CD4-positive, alpha-beta T cell treated with Interleukin-2 at 100 ng/mL for 4 hours (primary cell): ENCODE data around the gene DCAF4.
A peak's percentile ranks its signal among the peaks of the same experiment; 100 is the strongest.

Experiments used
- DNase-seq: peaks from one replicate; pipeline ENCODE4 v3.0.0-alpha.2; 2020; ENCODE audit warnings: low spot score

Gene DCAF4

DNA sequence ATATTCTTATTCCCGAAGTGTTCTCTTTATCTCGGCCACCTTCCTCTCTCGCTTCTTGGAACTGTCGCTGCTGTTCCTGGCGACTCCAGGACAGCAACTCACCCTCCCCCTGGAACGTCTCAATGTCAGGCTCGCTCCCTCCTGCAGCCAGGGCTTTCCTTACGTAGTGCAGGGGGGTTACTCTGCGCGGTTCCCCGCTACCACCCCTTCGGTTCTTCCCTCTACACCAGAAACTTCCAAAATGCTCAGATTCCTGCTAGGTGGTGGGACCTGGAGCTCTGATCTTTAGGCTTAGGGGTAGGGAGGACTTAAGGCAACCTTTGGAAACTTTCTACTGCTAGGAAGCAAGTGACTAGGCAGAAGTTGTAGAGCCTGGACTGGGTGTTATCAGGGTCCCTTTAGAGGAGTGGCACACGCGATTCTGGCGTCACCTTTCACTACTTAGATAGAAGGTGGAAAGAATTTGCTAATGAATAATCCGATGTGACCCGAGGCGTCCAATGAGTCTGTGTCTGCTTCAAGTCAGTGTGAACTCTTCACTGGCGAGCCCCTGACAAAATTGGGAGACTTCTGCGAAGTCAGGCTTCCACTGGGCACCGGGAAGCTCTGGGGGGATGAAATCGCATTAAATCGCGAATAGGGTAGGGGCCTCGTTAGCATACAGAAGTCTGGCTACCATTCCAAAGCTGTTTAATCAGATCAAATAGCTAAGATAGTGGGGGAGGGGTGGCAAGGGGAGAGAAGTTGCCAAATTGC lies 31.5 kb upstream of the DCAF4 start:
- no peak for DNase-seq

DNA sequence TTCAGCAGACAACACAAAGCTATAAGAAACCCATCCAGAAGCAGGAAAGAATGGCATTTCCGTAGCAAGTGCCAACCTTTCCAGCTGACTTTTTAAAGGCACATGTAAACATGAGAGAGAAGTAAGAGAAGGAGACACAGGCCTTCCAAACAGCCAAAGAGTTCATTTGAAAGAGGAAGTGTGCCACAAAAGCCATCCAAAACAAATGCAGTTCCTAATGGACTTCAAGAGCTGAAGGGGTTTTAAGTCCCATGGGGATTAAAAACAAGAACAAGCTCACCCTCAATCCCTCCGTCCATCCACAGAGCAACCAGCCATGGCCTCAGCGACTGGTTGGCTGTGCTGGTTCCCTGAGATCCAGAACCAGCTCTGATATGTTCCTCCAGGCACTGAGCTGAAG lies 27.8 kb upstream of the DCAF4 start:
- no peak for DNase-seq

DNA sequence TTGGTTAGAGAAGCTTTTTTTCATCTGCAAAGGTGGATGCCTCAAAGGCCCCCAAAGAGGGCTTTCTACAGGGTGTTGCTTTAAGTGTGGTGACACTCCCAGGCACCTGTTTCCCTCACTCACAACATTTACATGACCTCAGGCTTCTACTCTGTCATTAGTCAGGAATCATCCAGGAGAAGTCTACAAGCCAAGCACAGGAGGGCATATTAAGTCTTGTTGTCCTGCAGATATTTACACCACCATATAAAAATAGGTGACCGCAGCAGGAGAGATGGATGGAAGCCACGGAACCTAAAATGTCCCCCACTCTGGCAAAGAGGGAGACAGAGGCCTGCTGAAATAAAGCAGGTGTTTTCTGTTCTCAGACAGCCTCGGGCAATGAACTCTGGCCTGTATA lies 24.9 kb upstream of the DCAF4 start:
- DNase-seq = no peak

DNA sequence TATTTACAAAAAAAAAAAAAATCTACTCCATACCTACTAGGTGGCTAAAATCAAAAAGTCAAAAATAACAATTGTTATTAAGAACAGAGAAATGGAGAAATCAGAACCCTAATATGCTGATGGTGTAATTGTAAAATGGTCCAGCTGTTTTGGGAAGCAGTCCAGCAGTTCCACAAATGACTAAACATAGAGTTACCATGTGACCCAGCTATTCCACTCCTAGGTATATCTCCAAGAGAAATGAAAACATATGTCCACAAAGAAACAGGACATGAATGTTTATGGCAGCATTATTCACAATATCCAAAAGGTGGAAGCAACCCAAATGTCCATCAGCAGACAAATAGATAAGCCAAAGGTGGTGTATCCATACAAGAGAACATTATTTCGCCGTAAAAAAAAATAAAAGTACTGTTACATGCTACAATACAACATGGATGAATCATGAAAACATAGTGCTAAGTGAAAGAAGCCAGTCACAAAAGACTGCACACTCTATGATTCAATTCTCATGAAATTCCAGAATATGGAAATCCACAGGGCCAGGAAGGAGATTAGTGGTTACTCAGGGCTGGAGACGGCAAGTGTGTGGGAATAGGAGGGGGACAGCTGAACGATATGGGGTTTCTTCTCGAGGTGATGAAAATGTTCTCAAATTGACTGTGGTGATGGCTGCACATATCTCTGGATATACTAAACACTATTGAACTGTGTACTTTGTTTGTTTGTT lies 23.3 kb upstream of the DCAF4 start:
- no peak for DNase-seq

DNA sequence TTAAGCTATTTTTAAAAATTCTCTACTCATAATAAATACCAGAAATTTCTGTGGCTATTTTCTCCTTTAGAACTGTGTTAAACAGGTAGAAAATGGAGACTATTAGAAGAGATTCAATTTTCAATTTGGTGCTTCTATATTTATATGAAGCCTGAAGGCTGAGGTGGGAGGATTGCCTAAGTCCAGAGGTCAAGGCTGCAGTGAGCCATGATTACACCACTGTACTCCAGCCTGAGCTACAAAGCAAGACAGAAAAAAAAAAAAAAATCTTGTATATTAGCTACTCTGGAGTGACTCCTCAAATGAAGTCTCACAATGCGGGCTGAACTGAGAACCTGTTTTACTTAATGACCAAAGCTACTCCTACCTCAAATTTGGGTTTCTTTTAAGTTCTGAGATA lies 22.5 kb upstream of the DCAF4 start:
- DNase-seq = no peak

DNA sequence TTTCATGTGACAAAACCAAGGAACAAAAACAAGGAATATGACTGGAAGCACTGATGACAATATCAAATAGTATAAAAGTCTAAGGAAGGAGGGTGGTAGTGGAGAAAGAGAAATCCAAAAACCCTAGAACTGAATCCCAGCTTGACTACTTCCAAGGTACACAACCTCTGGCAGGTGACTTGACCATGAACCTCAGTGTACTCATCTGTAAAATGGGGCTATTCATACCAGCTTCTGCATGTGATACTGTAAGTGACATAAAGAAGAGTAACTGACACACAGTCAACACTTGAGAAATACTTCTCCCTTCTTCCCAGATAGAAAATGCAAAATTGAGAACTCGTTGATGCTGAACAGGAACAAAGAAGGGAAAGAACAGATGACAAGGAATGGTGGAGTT lies 22.0 kb upstream of the DCAF4 start:
- no peak for DNase-seq

DNA sequence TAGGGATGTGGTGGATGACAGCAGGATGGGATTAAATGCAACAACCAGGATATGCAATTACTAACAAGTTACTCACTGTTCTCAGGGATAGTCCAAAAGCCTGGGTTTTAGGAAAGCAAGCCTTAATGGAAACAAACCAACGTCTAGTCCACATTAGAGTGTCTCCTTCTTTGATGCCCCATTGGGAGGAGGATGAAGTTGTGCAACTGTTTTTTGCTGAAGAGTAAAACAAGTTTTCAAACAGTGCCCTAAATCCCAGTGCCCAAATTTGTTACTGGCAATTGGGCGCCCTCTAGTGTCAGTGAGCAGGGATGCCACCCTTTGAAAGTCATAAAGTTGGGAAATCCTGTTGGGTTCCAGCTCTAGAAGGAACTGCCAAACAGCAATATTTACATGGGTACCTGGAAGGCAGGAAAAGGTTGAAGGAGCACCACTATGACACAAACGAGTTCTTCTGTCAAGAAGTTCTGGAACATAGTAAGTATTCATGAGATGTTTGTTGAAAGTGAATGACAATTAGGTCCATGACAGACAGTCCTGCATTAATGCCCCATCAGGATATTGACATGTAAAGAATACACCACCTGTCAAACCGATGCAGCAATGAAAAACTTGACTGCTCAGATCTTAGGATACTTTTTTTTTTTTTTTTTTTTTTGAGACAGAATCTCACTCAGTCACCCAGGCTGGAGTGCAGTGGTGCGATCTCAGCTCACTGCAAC lies 21.3 kb upstream of the DCAF4 start:
- peak; percentile 76 for DNase-seq

DNA sequence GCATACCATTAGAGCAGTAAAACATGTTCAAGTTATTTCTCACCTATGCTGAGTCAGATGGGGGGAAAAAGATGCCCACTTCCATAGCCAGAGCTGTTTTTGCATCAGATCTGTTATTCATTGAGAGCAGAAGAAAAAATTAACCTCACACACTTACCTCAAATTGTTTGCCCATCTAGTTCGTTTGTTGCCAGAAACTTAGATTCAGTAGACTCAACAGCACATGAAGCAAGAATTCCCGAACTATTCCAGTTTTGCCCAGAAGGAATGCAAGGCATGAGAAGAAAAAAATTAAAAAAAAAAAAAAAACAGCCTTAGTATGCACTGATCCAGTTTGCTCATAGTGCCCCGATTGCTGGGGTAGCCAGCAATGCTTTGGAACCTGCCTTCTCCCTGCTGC lies 19.9 kb upstream of the DCAF4 start:
- no peak for DNase-seq

DNA sequence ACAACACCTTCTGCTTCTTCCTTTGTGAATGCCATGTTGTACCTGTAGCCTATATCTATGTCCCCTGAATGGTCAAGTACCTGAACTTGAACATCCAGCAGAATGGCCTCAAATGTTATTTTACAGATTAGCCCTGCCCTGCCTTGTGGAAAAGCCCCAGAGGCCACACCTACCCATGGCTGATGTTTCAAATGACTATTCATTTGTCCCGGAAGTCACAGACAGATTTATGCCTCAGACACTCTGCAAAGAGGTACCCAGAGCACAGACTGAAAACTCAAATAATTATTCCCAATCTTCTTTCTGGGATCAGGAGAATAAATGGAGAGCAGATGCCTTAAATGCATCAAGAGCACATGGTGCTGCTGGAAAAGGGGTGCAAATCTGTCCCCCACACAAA lies 19.4 kb upstream of the DCAF4 start:
- DNase-seq = no peak

DNA sequence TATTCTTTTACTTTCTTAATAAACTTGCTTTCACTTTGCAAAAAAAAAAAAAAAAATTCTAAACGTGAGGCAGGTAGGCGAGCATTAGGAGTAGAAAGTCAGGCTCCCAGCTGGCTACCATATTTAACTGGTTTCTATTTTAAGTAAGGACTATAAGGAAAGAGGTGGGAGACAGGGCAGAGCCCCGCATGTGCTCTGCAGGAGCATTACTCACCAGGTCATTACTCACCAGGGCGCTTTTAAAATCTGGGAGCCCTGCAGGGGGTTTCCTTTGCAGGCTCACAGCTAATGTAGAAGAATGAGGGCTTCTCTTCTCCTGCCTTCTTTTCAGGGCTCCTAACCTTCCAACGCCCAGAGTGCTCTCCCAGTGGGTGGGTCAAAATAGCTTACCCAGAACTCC lies 18.4 kb upstream of the DCAF4 start:
- no peak for DNase-seq

DNA sequence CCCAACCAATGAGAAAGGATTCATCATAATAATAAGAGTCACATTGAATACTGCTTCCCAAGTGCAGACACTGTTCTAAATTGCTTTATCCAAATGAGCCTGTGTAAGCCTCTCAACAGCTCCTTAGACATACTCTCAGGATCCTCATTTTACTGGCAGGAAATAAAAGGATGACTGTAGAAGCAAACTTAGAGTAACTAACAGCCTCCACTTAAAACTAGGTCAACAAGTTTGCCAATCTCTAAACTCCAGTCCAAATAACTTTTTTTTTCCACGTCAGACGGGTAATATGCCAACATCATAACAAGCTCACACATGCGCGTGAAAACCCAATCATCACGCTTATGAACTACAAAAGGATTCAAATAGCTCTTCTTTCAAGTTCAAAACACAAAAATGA lies 17.1 kb upstream of the DCAF4 start:
- DNase-seq = no peak

DNA sequence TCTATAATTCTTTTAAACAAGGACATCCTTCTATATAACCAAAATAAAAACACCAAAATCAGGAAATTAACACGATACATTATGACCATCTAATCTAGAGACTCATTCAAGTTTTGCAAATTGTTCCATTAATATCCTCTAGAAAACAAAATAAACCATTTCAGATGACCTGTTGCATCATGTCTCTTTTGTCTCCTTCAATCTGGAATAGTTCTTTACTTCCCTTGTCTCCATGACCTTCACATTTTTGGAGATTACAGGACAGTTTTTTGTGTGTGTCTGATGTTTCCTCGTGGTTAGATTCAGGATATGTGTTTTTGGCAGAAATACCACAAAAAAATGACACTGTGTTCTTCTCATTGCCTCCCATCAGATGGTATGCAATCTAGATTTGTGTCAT lies 12.5 kb upstream of the DCAF4 start:
- DNase-seq = no peak

DNA sequence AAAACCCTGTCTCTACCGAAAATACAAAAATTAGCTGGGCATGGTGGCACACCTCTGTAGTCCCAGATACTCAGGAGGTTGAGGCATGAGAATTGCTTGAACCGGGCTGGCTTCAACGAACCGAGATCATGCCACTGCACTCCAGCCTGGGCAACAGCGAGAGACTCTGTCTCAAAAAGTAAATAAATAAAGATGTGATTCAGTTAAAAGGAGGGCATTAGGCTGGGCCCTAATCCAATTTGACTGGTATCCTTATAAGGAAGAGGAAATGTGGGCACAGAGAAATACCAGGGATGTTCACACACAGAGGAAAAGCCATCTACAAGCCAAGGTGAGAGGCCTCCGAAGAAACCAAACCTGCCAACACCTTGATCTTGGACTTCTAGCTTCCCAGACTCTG lies 10.1 kb upstream of the DCAF4 start:
- no peak for DNase-seq

DNA sequence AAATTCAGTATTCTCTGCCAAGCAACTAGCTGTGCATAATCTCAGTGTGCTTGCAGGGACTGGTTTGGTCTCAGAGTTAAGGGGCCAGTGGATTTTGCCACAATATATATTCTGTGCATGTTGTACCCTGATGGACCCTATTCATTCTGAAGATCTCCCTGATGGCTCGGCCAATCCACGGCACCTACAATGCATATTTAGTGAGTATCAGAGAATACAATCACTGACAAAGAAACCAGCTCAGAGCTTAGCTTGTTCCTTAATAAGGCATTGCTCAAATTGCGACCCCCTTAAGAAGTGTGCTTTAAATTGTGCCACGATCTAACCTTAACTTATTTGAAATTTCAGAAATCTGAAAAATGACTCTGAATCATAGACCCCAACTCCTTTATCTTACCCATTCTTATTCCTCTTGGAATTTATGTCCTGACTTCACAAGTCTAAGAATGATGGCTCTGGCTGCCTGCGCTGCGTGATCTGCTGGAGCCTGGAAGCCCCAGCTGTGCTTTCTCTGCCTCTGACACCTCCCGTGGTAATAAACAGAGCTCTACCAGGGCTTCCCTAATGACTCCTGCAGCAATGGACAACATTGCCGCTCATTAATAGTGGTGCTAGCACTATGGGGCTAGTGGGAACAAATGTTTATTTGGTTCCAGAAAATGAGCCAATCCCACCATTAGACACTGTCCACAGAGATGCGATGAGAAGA lies 9.0 kb upstream of the DCAF4 start:
- DNase-seq = no peak

DNA sequence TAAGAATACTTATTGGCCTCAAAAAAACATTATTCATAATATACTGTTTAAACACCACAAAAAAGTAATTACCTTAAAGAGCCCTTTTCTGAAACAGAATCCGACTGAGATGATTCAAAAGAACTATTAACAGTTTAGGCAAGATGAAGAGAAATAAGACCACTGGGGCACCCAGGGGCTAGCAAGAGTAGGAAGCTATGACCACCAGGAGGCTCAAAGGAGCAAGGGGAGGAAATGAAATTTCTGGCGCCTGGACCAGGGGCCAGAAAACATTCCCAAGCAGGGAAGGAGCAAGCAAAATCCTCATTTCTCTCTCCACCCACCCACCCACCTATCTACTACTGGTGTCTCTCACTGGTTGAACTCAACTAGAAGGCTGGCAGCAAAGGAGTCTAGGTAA lies 6.3 kb upstream of the DCAF4 start:
- DNase-seq = no peak

DNA sequence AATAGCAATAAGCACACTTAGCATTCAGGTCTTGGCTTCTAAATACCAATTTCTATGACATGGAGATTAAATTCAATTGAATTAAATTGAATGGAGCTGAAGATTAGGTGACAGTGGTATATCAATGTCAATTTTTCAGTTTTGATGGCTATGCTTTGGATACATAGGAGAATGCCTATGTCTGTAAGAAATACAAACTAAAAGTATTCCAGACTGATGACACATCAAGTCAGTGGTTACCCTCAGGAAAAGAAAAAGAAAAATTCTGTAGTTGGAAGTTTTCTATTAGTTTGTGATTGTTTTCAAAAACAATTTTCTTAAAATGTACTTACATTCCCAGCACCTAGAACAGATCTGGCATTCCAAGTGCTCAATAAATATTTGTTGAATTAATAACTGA lies 4.9 kb upstream of the DCAF4 start:
- DNase-seq = no peak

DNA sequence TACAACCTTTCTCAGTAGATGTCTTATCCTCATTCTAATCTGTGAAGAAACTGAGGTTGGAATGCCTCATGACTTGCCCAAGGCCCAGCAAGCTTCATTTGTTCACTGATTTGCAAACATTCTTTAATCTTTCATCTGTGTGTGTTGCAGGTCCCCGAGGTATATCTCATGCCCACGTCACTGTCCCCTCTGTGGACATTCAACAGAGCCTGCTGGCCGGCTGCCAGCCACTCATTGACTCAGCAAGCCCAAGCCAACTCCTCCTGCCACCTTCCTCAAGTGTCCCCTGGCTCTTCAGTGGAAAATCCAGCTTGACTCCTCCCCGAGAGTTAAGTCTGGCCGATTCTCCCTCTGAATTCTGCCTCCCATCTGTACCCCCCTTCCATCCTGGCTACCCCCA lies 1.9 kb upstream of the DCAF4 start:
- DNase-seq = no peak

DNA sequence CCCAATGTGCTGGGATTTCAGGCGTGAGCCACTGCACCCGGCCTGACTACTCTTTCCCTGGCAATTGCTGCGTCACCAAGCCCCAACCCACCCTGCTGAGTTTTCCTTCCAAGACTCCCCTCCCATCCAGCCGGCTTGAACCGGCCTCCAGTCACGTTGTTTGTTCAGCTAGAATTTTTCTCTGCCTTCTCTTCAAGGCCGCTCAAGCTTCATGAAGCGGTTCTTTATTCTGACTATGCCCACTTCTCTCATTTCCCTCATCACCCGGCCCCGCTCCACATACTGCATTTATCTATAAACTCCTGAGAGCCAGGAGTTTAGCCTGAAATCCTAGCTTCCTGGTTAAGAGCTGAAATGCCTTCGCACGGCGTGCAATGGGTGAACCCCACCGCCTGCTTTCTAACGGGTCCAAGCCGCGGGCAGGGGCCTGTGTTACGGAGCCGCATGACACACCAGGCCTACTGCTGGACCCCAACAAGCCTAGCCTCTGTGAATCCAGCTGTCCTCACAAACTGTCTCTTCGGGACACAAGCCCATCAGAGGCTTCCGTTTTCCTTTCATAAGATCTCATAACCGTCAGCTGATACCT lies 999 bp upstream of the DCAF4 start:
- DNase-seq = no peak

DNA sequence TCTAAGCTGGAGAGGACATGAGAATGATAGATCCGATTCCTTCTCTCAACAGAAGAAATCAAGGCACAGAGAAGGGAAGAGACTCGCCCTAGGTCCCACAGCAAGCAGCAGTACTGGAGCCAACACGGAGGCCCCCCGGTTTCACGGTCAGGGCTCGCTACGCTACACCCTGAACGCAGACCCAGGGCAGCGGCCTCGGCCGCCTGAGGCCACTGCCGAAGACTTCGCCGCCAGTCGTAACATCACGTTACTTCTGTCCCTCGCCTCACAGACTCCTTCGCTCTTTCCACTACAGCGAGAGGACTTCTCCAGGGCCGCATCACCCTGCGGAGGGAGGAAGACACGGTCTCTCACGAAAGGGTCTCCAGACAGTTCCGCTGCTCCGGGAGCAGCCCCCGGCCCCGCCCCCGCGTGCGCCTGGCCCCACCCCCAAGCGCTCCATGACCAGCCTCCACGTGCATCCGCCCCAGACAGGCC lies 411 bp upstream of the DCAF4 start:
- DNase-seq = no peak

DNA sequence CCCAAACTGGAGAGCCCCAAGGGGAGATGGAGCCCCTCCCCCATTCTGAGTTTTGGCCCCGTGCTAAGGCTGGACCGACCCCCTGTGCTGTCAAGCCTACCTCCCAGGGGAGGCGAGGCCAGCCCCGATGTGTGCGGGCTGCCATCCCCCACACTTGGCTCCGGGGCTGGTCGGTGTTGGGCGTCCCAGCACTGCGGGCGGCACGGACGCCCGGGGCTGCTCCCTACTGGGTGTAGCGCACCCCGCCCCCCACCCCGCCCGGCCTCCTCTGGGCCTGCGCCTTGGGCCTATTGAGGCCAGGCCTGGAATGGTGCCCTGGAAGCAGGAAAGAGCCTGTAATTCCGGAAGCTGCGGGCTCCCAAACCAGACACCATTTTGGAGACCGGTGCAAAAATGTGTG lies 2.6 kb downstream of the DCAF4 start:
- no peak for DNase-seq

DNA sequence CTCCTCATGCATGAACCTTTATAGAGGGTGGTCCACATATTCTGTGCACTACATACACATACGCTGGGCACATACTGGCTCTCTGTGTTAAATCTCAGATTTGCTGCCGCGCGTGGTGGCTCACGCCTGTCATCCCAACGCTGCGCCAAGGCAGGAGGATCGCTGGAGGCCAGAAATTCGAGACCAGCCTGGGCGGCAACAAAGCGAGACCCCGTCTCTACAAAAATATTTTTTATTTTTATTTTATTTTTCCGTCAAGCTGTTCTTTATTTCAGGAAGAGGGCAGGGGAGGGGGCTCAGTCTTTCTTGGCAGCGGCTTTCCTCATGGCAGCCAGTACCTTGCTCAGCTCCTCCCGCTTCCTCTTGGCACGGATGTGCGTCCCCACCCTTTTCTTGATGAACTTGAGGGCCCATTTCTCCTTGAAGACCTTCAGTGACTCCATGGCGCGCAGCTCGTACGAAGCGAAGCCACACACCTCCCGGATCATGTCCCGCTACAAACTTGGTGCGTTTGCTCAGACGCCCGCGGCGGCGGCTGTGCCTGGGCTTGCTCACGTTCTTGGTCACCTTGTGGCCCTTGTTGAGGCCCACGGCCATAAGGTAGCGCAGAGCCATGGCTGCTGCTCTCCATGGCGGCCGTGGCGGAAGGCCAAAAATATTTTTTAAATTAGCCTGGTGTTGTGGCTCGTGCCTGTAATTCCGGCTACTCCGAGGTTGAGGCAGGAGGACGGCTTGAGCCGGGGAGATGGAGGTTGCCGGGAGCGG lies 3.2 kb downstream of the DCAF4 start:
- DNase-seq = no peak
